ENCODE data around the gene PIGP.

Gene PIGP

GRCh38 chr21:37085726-37086125 is 12.9 kb upstream of the PIGP start:
- no peak overlapping the region for H3K4me3 ChIP-seq (replicated peaks; ENCODE audit: low read depth, low read length)
- no peak for DNase-seq (ENCODE audit: extremely low read depth, low read depth)
- TF ChIP-seq CTCF (IDR thresholded peaks at IDR 0.05; ENCODE audit: low read depth, low read length, missing control alignments), result no peak

GRCh38 chr21:37082856-37083528 is 10.1 kb upstream of the PIGP start:
- H3K4me3 ChIP-seq (replicated peaks; ENCODE audit: low read depth, low read length), result no peak overlapping the region
- no peak for DNase-seq (ENCODE audit: extremely low read depth, low read depth)
- TF ChIP-seq CTCF (IDR thresholded peaks at IDR 0.05; ENCODE audit: low read depth, low read length, missing control alignments), result no peak

GRCh38 chr21:37082375-37082774 is 9.5 kb upstream of the PIGP start:
- no peak overlapping the region for H3K4me3 ChIP-seq (replicated peaks; ENCODE audit: low read depth, low read length)
- no peak for TF ChIP-seq CTCF (IDR thresholded peaks at IDR 0.05; ENCODE audit: low read depth, low read length, missing control alignments)
- no peak for DNase-seq (ENCODE audit: extremely low read depth, low read depth)

- TF ChIP-seq CTCF (IDR thresholded peaks at IDR 0.05; ENCODE audit: low read depth, low read length, missing control alignments), result peak; percentile 27
- no peak overlapping the region for H3K4me3 ChIP-seq (replicated peaks; ENCODE audit: low read depth, low read length)
- DNase-seq (ENCODE audit: extremely low read depth, low read depth), result no peak
Measured at GRCh38 chr21:37079211-37079824, 6.4 kb upstream of the PIGP start.

GRCh38 chr21:37077403-37077802 is 4.5 kb upstream of the PIGP start:
- TF ChIP-seq CTCF (IDR thresholded peaks at IDR 0.05; ENCODE audit: low read depth, low read length, missing control alignments), result no peak
- DNase-seq (ENCODE audit: extremely low read depth, low read depth), result no peak
- H3K4me3 ChIP-seq (replicated peaks; ENCODE audit: low read depth, low read length), result no peak overlapping the region

- no peak overlapping the region for H3K4me3 ChIP-seq (replicated peaks; ENCODE audit: low read depth, low read length)
- no peak for DNase-seq (ENCODE audit: extremely low read depth, low read depth)
- no peak for TF ChIP-seq CTCF (IDR thresholded peaks at IDR 0.05; ENCODE audit: low read depth, low read length, missing control alignments)
Measured at GRCh38 chr21:37076087-37076850, 3.4 kb upstream of the PIGP start.
